Limb (tissue), 2 donors: ENCODE data around the gene IRF3.
A peak's percentile ranks its signal among the peaks of the same experiment; 100 is the strongest.

Experiments
- DNase-seq, 2 donors: peaks; one replicate each; pipeline ENCODE4 v3.0.0-alpha.2; 2016; ENCODE audit errors: extremely low spot score in 2 of 2

IRF3 gene

GRCh38 chr19:49665351-49666119, at the start of gene IRF3, which contains the start of gene BCL2L12:
Gene IRF3, minus strand, starts transcription at chr19:49665857. Its CDS starts 1,019 bp downstream, at chr19:49664838.
Gene BCL2L12, plus strand, starts transcription at chr19:49665933. Its CDS starts 760 bp downstream, at chr19:49666693.
- DNase-seq = peak; percentile 97 to 98

- DNase-seq = no peak
Measured at GRCh38 chr19:49713236-49713845, 47.7 kb upstream of the IRF3 start.

GRCh38 chr19:49712397-49712859, 46.8 kb upstream of the IRF3 start:
- DNase-seq = no peak

- no peak for DNase-seq
Measured at GRCh38 chr19:49710372-49710951, 44.8 kb upstream of the IRF3 start.

GRCh38 chr19:49705919-49706318, 40.3 kb upstream of the IRF3 start:
- DNase-seq = no peak

- DNase-seq = no peak
Measured at GRCh38 chr19:49704888-49705642, 39.4 kb upstream of the IRF3 start.

GRCh38 chr19:49701271-49701786, 35.7 kb upstream of the IRF3 start:
- DNase-seq = no peak

GRCh38 chr19:49700563-49700962, 34.9 kb upstream of the IRF3 start:
- no peak for DNase-seq

GRCh38 chr19:49699364-49699763, 33.7 kb upstream of the IRF3 start:
- DNase-seq = no peak

- DNase-seq = no peak
Measured at GRCh38 chr19:49696865-49697264, 31.2 kb upstream of the IRF3 start.

- DNase-seq = no peak
Measured at GRCh38 chr19:49696115-49696514, 30.5 kb upstream of the IRF3 start.

- DNase-seq = no peak
Measured at GRCh38 chr19:49692147-49692506, 26.5 kb upstream of the IRF3 start.

- DNase-seq = peak; percentile 63 to 89
Measured at GRCh38 chr19:49691243-49692146, 25.8 kb upstream of the IRF3 start.

- DNase-seq = peak; percentile 82 to 90
Measured at GRCh38 chr19:49690656-49691242, 25.1 kb upstream of the IRF3 start, which contains the start of gene CPT1C. Gene CPT1C, plus strand, starts transcription at chr19:49691116. Its CDS starts 1,137 bp downstream, at chr19:49692253.

- peak in 1 of 2 donors; percentile 57 for DNase-seq
Measured at GRCh38 chr19:49690079-49690655, 24.5 kb upstream of the IRF3 start.

- DNase-seq = peak in 1 of 2 donors; percentile 70
Measured at GRCh38 chr19:49689133-49690078, 23.7 kb upstream of the IRF3 start, which contains the start of gene ADM5. Gene ADM5, plus strand, starts transcription at chr19:49689594. Its CDS starts 244 bp downstream, at chr19:49689838.

GRCh38 chr19:49688531-49689132, 23.0 kb upstream of the IRF3 start:
- DNase-seq = no peak
